Heart left ventricle (tissue), 13 donors: ENCODE measurements around the gene GRID2IP.
"Not testable (repeated sequence)": the region's sequence is repeated elsewhere in the genome, so short reads cannot be mapped to it uniquely, and the experiment has no call there.

Experiments used
- CTCF ChIP-seq, 12 donors: fragments of 200-600 bp; sonication (generic) in 4 of 12; IDR thresholded peaks; one replicate each; pipeline versions ENCODE4 v1.5.0 to v1.8.0; 2018 to 2022; ENCODE audit warnings: antibody characterized with exemption in 12 of 12, mild to moderate bottlenecking in 5 of 12
- POLR2A ChIP-seq, 2 donors: fragments of 450-650 bp; IDR thresholded peaks; one replicate each; pipeline ENCODE4 v1.6.1; 2017; ENCODE audit warnings: antibody characterized with exemption in 2 of 2, mild to moderate bottlenecking in 2 of 2, moderate library complexity in 2 of 2
- donor health status: ischemic (EF 13 %, LVEDD 7.1; RV severe dilation, severe dysfunction).
- donor health status: DM: no; HTN: yes; CAD: no.
- donor health status: DM: no; HTN: no; CAD: no.
- donor health status: ischemic (EF 25% LVEDD 6.9; RV normal size, moderate dysfunction).
- donor health status: ischemic (EF 25% LVEDD 5.7; RV mildly dilated, moderate dysfunction).
- donor health status: ischemic (EF 35%, LVEDD 5.7; RV mildly dilated, moderate dysfunction).
- donor health status: nonischemic (EF 11% LVEDD 7.7; RV severe dilation, severe dysfunction).
- donor health status: DM: yes; HTN: yes; CAD: no.
- donor health status: PGD.
- donor health status: ischemic (EF 29% LVEDD 5.4; RV normal size, mild dysfunction).
- donor health status: nonischemic (EF 23%, LVEDD 6.1; RV moderate dilation, normal function).

- TF ChIP-seq CTCF, POLR2A (IDR thresholded peaks at IDR 0.05): not testable (repeated sequence)
These were observed 25.7 kb upstream of the GRID2IP start for GRCh38 chr7:6576867-6577368.
